ENCODE results near the gene FADS3. TPM values are rescaled to one million over a fixed set of nuclear protein-coding genes. Genes with fewer than 3 reads are reported as not detected.

FADS3 gene
- total RNA-seq, 3 donors from 2014 or later (not counting 1 experiment from before 2014, with no cell fraction given), result 10.8 to 17.8 (median 11.5) TPM

GRCh38 chr11:61885784-61886580 is 5.4 kb downstream of the FADS3 start:
- TF ChIP-seq CTCF (IDR thresholded peaks at IDR 0.05), result no peak
- Histone ChIP-seq H3K9me3 (ENCODE audit: control insufficient read depth, insufficient read depth, low read length) (no peaks in the 10 kb centered on the region), H3K4me1 (ENCODE audit: control insufficient read depth, insufficient read depth, low read length) (peaks cover 17% of the 10 kb centered on the region), H3K36me3 (ENCODE audit: control insufficient read depth, insufficient read depth, low read length) (no peaks in the 10 kb centered on the region), H3K27ac (ENCODE audit: low read length) (no peak overlapping the region), H3K27me3 (ENCODE audit: control insufficient read depth, insufficient read depth, low read length) (no peaks in the 10 kb centered on the region), H3K4me3 (ENCODE audit: low read length) (no peak overlapping the region)
- intact Hi-C loops (cut with micrococcal nuclease), result no loop called here
- no peak for ATAC-seq
- peaks cover 0 to 11% of the 10 kb centered on the region in 2 donors for H3K4me1 Mint-ChIP-seq
- no peak overlapping the region for H3K4me3 Mint-ChIP-seq
- no peaks in the 10 kb centered on the region for H3K9me3 Mint-ChIP-seq
- DNase-seq, result no peak
- H3K36me3 Mint-ChIP-seq, result no peaks in the 10 kb centered on the region
- WGBS (ENCODE audit: insufficient coverage), result 95% methylated on average over 12 of the region's 13 CpGs
- H3K27ac Mint-ChIP-seq, result no peak overlapping the region
- no peaks in the 10 kb centered on the region for H3K27me3 Mint-ChIP-seq (ENCODE audit: low read depth in 2 of 2)

- WGBS (ENCODE audit: insufficient coverage), result 93% methylated on average over 7 of the region's 7 CpGs
- Histone ChIP-seq H3K4me1 (ENCODE audit: control insufficient read depth, insufficient read depth, low read length) (peaks cover 10% of the 10 kb centered on the region), H3K36me3 (ENCODE audit: control insufficient read depth, insufficient read depth, low read length) (no peaks in the 10 kb centered on the region), H3K4me3 (ENCODE audit: low read length) (no peak overlapping the region), H3K27ac (ENCODE audit: low read length) (no peak overlapping the region), H3K9me3 (ENCODE audit: control insufficient read depth, insufficient read depth, low read length) (no peaks in the 10 kb centered on the region), H3K27me3 (ENCODE audit: control insufficient read depth, insufficient read depth, low read length) (no peaks in the 10 kb centered on the region)
- H3K27ac Mint-ChIP-seq, result no peak overlapping the region
- peaks cover 0 to 8% of the 10 kb centered on the region in 2 donors for H3K4me1 Mint-ChIP-seq
- no peaks in the 10 kb centered on the region for H3K27me3 Mint-ChIP-seq (ENCODE audit: low read depth in 2 of 2)
- no peaks in the 10 kb centered on the region for H3K36me3 Mint-ChIP-seq
- DNase-seq, result no peak
- no peaks in the 10 kb centered on the region for H3K9me3 Mint-ChIP-seq
- no peak for TF ChIP-seq CTCF (IDR thresholded peaks at IDR 0.05)
- intact Hi-C loops (cut with micrococcal nuclease), result no loop called here
- no peak for ATAC-seq
- no peak overlapping the region for H3K4me3 Mint-ChIP-seq
Measured at GRCh38 chr11:61885166-61885778, 6.1 kb downstream of the FADS3 start.

GRCh38 chr11:61883947-61884346 is 7.4 kb downstream of the FADS3 start:
- Mint-ChIP-seq H3K4me1 (peaks cover 0 to 8% of the 10 kb centered on the region in 2 donors), H3K9me3 (no peaks in the 10 kb centered on the region)
- WGBS (ENCODE audit: insufficient coverage), result 92% methylated on average over 5 of the region's 5 CpGs

More at GRCh38 chr11:61883947-61884346, 7.4 kb downstream of the FADS3 start:
- TF ChIP-seq CTCF (IDR thresholded peaks at IDR 0.05), result no peak
- Histone ChIP-seq H3K9me3 (ENCODE audit: control insufficient read depth, insufficient read depth, low read length) (no peaks in the 10 kb centered on the region), H3K4me3 (ENCODE audit: low read length) (no peak overlapping the region), H3K36me3 (ENCODE audit: control insufficient read depth, insufficient read depth, low read length) (no peaks in the 10 kb centered on the region), H3K27me3 (ENCODE audit: control insufficient read depth, insufficient read depth, low read length) (no peaks in the 10 kb centered on the region), H3K27ac (ENCODE audit: low read length) (no peak overlapping the region), H3K4me1 (ENCODE audit: control insufficient read depth, insufficient read depth, low read length) (peaks cover 7% of the 10 kb centered on the region)
- Mint-ChIP-seq H3K4me3 (no peak overlapping the region), H3K27ac (no peak overlapping the region), H3K27me3 (ENCODE audit: low read depth in 2 of 2) (no peaks in the 10 kb centered on the region), H3K36me3 (no peaks in the 10 kb centered on the region)
- DNase-seq (no peak), ATAC-seq (no peak)
- intact Hi-C loops (cut with micrococcal nuclease), result no loop called here
